ENCODE results near the gene RASGRP1.

The RASGRP1 gene

GRCh38 chr15:38535491-38536200, 29.0 kb downstream of the RASGRP1 start:
- no peak for DNase-seq

DNA sequence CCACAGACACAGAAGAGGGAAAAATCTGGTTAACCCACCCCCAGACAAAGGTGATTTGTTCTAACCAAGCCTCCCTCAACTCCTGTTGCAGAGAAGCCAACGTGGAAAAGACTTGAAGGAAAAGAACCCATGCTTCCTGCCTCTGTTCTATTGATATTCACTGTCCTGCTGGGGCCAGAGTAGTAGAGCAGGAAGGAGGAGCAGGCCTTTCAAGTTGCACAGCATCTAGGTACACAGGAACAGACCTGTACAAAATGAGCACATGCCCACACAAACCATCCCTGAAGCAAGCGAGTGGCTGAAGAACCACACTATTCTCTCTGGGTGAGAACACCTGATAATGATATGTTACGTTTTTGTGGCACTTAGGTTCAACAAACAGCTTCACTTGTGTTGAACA, 29.9 kb downstream of the RASGRP1 start:
- no peak for DNase-seq

DNA sequence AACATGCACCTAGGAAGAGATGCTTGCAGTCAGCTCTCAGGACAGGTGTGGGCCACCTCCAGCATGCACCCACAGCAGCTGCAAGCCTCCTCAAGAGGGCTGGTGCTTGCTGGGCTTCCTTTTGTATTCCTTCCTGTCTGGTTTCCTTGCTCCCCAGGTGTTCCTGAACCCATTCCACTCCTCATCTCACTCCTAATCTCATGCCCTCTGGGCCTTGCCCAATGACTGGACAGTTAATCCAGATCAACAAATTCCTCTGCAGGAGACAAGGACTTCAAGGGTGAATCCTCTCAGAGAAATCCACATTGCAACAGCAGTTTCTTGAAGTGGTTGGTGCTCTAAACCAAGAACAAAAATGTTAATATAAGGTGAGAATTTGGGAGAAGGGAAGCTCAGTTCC, 30.7 kb downstream of the RASGRP1 start:
- DNase-seq: no peak

DNA sequence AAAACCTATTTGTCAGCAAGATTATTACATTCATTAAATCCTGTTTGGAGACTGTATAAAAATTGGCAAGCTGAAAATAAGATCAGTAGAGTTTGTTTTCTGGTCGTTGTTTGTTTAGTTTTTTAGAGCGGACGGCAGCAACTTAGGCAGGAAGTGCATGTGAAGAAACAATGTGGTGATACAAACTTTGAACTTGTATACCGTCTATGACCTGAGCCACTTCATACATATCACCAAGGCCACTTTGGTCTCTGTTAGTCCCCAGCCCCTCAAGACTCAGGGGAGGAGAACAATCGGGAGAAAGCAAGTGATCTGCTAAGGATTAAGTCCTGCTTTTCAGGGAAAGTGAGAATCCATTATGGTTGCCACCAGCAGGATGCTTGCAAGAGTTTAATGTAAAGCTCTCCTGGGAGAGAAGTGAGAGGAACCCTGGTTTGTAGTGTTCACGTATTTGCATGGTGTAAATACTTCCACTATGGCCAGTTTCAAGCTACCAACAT, 31.1 kb downstream of the RASGRP1 start:
- DNase-seq: no peak

GRCh38 chr15:38532728-38533127, 31.9 kb downstream of the RASGRP1 start:
- no peak for DNase-seq

GRCh38 chr15:38531509-38531908, 33.1 kb downstream of the RASGRP1 start:
- DNase-seq: no peak

DNA sequence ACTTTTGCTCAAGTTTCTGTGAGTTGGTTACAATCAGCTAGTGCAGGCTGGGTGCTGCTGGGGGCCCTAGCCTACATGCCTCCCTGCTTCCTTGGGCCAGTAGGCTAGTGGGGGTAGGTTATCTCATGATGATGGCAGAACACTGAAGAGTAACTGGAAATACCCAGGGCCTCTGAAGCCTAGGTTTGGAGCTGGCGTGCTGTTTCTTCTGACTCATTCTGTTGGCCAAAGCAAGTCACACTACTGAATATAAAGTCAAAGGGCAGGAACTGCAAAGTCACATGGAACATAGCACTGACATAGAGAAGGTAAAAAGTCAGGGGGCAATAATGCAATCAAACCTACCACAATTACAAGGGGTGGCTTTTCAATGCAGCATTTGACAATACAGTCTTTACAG, 34.5 kb downstream of the RASGRP1 start:
- DNase-seq: no peak

GRCh38 chr15:38528294-38528693, 36.3 kb downstream of the RASGRP1 start:
- DNase-seq: no peak

DNA sequence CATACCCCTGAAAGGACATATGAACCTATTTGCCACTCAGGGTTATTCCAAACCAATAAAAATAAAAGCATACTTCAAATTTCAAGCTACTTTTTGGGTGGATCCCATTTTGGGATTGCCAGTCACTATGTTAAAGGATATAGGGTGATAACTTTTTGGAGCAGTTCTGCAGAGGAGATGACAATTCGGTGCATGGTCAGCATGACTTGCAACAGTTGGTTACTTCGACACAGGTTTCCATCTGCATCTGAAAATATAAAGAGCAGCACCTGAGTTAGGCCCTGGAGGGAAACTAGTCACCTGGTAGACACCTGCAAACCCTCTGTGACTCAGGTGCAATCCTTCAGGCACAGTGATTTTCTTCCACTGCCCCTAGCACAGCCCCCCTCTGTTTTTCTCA, 38.5 kb downstream of the RASGRP1 start:
- no peak for DNase-seq

GRCh38 chr15:38525489-38525888, 39.1 kb downstream of the RASGRP1 start:
- no peak for DNase-seq

- DNase-seq: no peak
These were observed 40.5 kb downstream of the RASGRP1 start for GRCh38 chr15:38524156-38524555.

DNA sequence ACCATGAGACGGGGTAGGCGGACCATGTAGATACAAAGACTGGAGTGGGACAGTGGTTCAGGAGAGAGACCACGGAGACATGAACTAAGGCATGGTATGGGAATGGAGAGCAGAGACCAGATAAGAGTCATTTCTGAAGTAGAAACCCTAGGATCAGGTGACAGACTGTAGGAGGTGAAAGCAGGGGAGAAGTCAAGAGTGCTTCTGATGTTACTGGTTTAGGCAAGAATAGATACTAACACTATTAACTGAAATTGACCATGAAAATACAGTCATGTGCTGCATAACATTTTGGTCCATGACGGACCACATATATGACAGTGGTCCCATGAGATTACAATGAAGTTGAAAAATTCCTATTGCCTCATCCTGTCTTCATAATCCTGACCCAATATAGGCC, 41.7 kb downstream of the RASGRP1 start:
- DNase-seq: no peak

DNA sequence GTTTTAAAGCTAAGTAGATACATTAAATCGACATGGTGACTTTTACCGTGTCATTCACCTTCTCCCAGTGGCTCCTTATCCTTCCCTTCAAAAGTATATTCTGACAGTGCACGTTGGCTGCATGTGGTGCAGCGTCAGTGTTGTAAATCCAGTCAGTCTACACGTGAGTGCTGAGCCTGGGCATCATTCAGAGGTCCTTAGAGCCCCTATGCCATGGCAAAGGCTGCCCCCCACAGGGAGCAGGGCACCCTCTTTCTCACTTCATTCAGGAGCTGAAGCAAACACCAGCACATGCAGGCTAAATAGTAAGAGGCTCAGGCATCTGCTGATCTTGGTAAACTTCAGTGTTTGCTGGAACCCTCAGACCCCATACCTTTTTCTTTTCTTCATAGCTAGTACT, 43.3 kb downstream of the RASGRP1 start:
- no peak for DNase-seq

DNA sequence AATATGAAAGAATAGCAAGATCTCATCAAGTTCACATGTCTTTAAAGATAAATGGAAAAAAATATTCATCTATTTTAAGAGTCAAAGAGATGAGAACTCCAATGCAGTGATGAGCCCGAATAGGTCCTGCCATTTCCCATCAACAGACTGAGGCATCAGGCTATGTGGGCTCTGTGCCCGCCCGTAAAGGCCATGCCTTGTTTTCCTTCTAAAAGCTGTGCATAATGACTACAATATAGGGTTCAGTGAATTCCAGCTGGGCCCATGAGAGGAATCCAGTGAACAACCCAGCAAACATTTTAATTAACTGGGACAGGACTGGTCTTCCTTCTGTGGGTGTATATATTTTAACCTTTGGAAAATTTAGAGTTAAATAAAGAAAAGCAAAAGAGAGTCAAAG, 44.6 kb downstream of the RASGRP1 start:
- DNase-seq: no peak

GRCh38 chr15:38518084-38518483, 46.5 kb downstream of the RASGRP1 start:
- DNase-seq: no peak

DNA sequence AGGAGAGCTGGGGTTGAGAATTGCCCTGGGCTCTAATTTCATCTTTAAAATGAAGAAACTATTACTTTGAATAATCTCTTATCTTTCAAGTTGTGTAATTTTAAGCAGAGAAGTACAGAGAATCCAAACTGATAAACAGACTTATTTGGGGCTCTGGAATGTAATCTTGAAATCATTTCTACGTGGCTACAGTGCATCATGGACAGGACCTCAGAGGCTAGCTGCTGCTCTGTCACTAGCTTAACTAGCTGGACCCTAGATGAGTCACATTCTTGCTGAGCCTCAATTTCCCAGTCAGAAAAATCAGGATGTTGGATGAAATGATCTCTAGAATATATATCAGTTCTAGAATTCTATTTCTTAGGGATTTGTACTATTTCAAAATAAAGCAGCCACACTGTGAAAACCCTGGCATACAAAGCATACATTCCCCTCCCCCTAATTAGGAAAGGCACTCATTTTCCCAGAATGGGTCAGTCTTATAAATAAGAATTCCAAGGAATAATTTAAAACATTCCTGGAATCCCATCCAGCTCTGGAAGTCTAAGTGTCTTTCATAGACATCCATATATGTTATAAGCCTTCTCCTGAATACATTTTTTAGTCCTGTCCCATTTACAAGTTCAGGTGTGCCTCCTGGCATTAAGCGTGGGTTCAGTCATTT, 47.2 kb downstream of the RASGRP1 start:
- DNase-seq: no peak

- DNase-seq: no peak
These were observed 48.0 kb downstream of the RASGRP1 start for GRCh38 chr15:38516626-38517025.

GRCh38 chr15:38514601-38515000, 50.0 kb downstream of the RASGRP1 start:
- no peak for DNase-seq

GRCh38 chr15:38512901-38513300, 51.7 kb downstream of the RASGRP1 start:
- no peak for DNase-seq

DNA sequence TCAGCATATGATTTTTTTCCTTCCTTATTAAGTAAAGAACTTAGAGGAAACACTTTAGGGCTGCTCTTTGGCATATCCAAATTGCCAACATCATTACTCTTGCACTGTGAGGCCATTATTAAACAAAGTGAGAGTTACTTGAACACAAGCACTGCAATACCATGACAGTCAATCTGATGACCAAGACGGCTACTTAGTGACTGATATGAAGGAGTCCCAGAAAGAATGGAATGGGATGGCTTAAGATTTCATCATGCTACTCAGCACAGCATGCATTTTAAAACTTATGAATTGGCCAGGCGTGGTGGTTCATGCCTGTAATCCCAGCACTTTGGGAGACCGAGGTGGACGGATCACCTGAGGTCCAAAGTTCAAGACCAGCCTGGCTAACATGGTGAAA, 55.5 kb downstream of the RASGRP1 start:
- no peak for DNase-seq

DNA sequence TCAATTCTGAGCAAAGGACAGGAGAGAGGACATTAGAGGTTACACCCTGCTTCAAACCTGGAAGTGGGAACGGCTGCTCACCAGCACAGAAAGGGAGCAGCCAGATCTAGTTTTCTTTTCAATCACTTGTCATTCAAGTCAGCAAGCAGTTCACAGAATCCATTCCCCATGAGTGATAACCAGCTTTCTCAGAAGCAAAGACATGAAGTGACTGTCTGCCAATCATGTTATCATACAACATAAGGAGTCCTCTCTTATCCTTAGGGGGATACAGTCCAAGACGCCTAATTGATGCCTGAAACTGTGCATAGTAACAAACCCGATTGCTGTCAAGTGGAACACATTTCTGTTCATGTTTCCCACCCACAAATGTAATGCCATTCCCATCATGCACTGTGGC, 56.0 kb downstream of the RASGRP1 start:
- DNase-seq: no peak

GRCh38 chr15:38507570-38507969, 57.0 kb downstream of the RASGRP1 start:
- DNase-seq: no peak

- DNase-seq: no peak
These were observed 57.6 kb downstream of the RASGRP1 start for GRCh38 chr15:38506997-38507396.

DNA sequence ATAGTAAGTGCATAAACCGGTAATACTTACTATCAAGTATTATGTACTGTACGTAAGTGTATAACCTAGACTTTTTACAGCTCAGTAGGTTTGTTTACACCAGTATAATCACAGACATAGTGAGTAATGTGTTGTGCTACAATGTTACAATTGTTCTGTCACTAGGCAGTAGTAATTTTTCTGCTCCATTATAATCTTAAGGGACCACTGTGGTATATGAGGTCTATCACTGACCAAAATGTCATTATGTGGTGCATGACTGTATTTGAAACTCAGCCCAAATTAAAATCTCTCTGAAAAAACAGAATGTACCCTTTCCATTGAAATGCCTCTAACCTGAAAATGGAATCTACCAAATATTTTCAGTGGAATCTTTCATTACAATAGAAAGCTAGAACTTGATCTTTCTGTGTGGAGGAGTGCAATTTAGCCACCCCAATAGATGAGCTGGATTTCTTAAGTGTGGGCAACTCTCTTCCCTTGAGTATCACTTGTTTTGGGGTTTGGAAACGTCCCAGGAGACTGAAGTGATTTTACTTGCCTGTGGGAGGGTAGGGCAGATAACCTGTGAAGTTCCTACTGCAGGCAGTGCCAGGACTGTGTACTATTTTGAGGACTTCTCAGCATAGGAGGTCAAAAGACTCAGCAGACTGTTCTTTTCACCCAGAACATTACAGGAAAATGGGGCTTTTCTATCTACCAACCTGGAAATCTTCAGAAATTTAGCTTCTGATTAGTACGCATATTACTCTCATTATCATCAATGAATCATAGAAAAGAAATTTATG, 59.7 kb downstream of the RASGRP1 start:
- DNase-seq: no peak

Data from NCI-H345 (cell line).